Calu3 (cell line): Measurements from ENCODE around the gene WDR7. TPM values are rescaled to one million over a fixed set of nuclear protein-coding genes. Genes with fewer than 3 reads are reported as not detected.

Source experiments
- BruUV-seq: library from RNA; stranded (reverse); fragments of 400-500 nt; replicated peaks from 2 replicates; lab custom pipeline; 2021; lab: Mats Ljungman, UMichigan
- CTCF ChIA-PET: fragments of 300-600 bp; sonication (Branson Sonifier 250); formaldehyde crosslinking; loops from one replicate; lab custom pipeline; 2022; ENCODE audit warnings: antibody characterized with exemption; lab: Charles Lee
- DNase-seq: peaks from one replicate; pipeline ENCODE4 v3.0.0; 2022
- H3K27ac Mint-ChIP-seq: one replicate; pipeline ENCODE4 v1.8.0; 2022; ENCODE audit warnings: mixed read lengths; ENCODE audit not compliant: unreplicated experiment
- H3K27me3 Mint-ChIP-seq: one replicate; pipeline ENCODE4 v1.8.0; 2022; ENCODE audit warnings: mixed read lengths; ENCODE audit not compliant: unreplicated experiment
- H3K36me3 Mint-ChIP-seq: one replicate; pipeline ENCODE4 v1.8.0; 2022; ENCODE audit warnings: mild to moderate bottlenecking, moderate library complexity, mixed read lengths; ENCODE audit not compliant: insufficient read depth, unreplicated experiment
- H3K4me1 Mint-ChIP-seq: one replicate; pipeline ENCODE4 v1.8.0; 2022; ENCODE audit warnings: mild to moderate bottlenecking, low read depth, mixed read lengths; ENCODE audit not compliant: unreplicated experiment
- H3K4me3 Mint-ChIP-seq: one replicate; pipeline ENCODE4 v1.8.0; 2022; ENCODE audit warnings: mild to moderate bottlenecking, low read depth, moderate library complexity, mixed read lengths; ENCODE audit not compliant: unreplicated experiment
- H3K9me3 Mint-ChIP-seq: one replicate; pipeline ENCODE4 v1.8.0; 2022; ENCODE audit warnings: low read depth, mixed read lengths; ENCODE audit not compliant: unreplicated experiment
- intact Hi-C: fragments of 100-400 bp; cut with micrococcal nuclease; formaldehyde crosslinking; loops from one replicate; pipeline ENCODE4 v1.10.0; 2022; ENCODE audit not compliant: unreplicated experiment
- total RNA-seq: library from RNA; stranded (reverse); gene quantifications from 2 replicates; pipeline ENCODE4 v1.2.3, GENCODE V29; 2022
- TF ChIP-seq, protein P1 (sequence below): fragments of 200-600 bp; IDR thresholded peaks from one replicate; pipeline ENCODE4 v1.8.0; 2022; ENCODE audit warnings: antibody characterized with exemption; ENCODE audit not compliant: unreplicated experiment

WDR7 gene
- total RNA-seq, 1 experiment from 2014 or later = 16.2 TPM

DNA sequence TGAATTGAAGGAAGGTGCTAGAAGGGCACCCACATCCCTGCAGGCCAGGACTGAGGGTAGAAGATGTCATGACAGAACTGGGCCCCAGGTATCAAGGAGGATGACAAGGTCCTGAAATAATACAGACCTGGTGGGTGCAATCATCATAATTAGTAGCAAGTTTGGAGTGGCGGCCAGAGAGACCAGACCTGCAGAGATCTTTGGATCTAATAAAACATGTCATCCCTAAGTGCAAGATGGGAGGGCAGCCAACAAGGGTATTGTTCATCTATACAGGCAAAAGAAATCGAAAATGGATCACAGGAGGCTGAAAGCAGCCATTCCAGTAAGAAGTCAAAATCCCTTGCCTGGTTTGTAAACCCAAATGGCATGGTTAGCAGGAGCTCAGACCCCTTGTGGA is 384.4 kb downstream of the WDR7 start:
- Mint-ChIP-seq H3K4me3 (no peak overlapping the region), H3K36me3 (no peaks in the 10 kb centered on the region), H3K27ac (no peak overlapping the region), H3K27me3 (no peaks in the 10 kb centered on the region), H3K9me3 (no peaks in the 10 kb centered on the region), H3K4me1 (peaks cover 4% of the 10 kb centered on the region)
- intact Hi-C loops = no loop called here
- BruUV-seq = no TSS peak
- TF ChIP-seq, protein P1, sequence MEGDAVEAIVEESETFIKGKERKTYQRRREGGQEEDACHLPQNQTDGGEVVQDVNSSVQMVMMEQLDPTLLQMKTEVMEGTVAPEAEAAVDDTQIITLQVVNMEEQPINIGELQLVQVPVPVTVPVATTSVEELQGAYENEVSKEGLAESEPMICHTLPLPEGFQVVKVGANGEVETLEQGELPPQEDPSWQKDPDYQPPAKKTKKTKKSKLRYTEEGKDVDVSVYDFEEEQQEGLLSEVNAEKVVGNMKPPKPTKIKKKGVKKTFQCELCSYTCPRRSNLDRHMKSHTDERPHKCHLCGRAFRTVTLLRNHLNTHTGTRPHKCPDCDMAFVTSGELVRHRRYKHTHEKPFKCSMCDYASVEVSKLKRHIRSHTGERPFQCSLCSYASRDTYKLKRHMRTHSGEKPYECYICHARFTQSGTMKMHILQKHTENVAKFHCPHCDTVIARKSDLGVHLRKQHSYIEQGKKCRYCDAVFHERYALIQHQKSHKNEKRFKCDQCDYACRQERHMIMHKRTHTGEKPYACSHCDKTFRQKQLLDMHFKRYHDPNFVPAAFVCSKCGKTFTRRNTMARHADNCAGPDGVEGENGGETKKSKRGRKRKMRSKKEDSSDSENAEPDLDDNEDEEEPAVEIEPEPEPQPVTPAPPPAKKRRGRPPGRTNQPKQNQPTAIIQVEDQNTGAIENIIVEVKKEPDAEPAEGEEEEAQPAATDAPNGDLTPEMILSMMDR = no peak
- DNase-seq = no peak
- CTCF ChIA-PET = no interaction called here

DNA sequence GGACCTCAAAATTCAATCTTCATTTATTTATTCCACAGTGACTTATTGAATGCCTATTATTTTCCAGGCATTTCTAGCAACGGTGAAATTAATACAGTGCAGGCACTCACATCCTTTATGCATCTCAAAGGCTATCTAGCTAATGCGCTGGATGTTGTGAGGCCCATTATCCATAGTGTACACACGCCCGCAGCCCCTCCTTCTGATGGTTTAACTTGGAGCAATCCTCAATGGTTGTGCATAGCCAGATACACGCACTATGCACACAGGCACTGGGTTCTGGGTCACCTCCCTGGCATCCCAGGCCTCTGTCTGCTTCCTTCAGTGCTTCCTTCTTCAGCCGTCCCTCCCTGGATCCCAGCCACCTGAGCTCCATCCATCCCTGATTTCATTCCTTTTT is 387.2 kb downstream of the WDR7 start:
- Mint-ChIP-seq H3K9me3 (no peaks in the 10 kb centered on the region), H3K4me1 (no peaks in the 10 kb centered on the region), H3K36me3 (peaks cover 4% of the 10 kb centered on the region), H3K4me3 (no peak overlapping the region), H3K27me3 (no peaks in the 10 kb centered on the region), H3K27ac (no peak overlapping the region)
- no TSS peak for BruUV-seq
- TF ChIP-seq, protein P1 = no peak
- intact Hi-C loops = no loop called here
- no peak for DNase-seq
- CTCF ChIA-PET = no interaction called here

DNA sequence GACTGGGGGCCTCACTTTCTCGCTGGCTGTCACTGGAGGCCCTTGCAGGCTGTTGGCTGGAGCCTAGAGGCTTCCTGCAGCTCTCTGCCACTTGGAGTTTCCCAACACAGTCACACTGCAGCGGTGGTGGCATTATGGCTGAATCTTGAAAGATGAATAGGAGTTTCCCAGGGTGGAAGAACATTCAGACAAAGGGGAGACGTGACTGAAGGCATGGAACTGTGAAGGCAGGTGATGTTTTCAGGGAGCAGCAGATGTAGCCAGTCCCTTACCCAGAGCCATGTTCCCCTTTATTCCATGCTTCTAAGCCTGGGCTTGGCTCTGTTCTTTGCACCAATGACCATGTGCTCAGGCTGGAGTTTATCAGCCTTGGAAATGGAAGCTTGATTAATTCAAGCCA is 389.0 kb downstream of the WDR7 start:
- Mint-ChIP-seq H3K4me3 (no peak overlapping the region), H3K36me3 (peaks cover 4% of the 10 kb centered on the region), H3K27ac (no peak overlapping the region), H3K9me3 (peaks cover 4% of the 10 kb centered on the region), H3K4me1 (no peaks in the 10 kb centered on the region), H3K27me3 (no peaks in the 10 kb centered on the region)
- intact Hi-C loops = no loop called here
- no peak for DNase-seq
- BruUV-seq = no TSS peak
- CTCF ChIA-PET = no interaction called here
- TF ChIP-seq, protein P1 = no peak

DNA sequence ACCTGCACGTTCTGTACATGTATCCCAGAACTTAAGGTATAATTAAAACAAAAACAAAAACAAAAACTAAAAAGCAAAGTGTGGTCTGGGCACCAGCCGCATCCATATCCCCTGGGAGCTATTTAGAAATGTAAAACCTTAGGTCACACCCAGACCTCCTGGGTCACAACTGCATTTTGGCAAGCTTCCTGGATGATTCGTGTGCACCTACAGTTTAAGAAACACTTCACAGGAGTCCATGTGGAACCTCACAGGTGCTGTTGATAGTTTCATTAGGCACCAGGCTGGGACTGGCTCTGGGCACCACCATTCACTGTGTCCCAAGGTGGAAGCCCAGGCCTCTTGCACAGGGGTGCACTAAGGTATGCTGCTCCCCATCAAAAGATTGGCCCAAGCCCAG is 392.1 kb downstream of the WDR7 start:
- Mint-ChIP-seq H3K36me3 (peaks cover 4% of the 10 kb centered on the region), H3K4me1 (no peaks in the 10 kb centered on the region), H3K27me3 (no peaks in the 10 kb centered on the region), H3K27ac (no peak overlapping the region), H3K4me3 (no peak overlapping the region), H3K9me3 (peaks cover 4% of the 10 kb centered on the region)
- no TSS peak for BruUV-seq
- CTCF ChIA-PET = no interaction called here
- no peak for DNase-seq
- TF ChIP-seq, protein P1 = no peak
- intact Hi-C loops = no loop called here
